ENCODE data around the gene MAJIN.

GRCh38 chr11:64902102-64902900 is 69.6 kb downstream of the MAJIN start:
- no peak for TF ChIP-seq HNRNPK (IDR thresholded peaks at IDR 0.05; ENCODE audit: low read depth, low read length, poor library complexity, severe bottlenecking)
- TF ChIP-seq RAD21 (CRISPR knock-in tag; conservative IDR thresholded peaks at IDR 0.05 in 1 of 2, IDR thresholded peaks at IDR 0.05 in 1 of 2) = no peak

Data from K562 (cell line).